Stimulated activated naive CD8-positive, alpha-beta T cell treated with anti-CD3 and anti-CD28 coated beads, Interleukin-15, Interleukin-2, amounts not matched to agents 100 ng/mL and 50 ng/mL, for 24 hours (primary cell): ENCODE measurements around the gene TICAM1.
"Not testable (repeated sequence)": the region's sequence is repeated elsewhere in the genome, so short reads cannot be mapped to it uniquely, and the experiment has no call there.

Experiments
- H3K27ac Mint-ChIP-seq: one replicate; pipeline ENCODE4 v1.8.0; 2021; ENCODE audit warnings: mild to moderate bottlenecking, mixed read lengths
- H3K27me3 Mint-ChIP-seq: one replicate; pipeline ENCODE4 v1.8.0; 2021; ENCODE audit warnings: mixed read lengths
- H3K36me3 Mint-ChIP-seq: one replicate; pipeline ENCODE4 v1.8.0; 2021; ENCODE audit warnings: low read depth, mixed read lengths
- H3K4me1 Mint-ChIP-seq: one replicate; pipeline ENCODE4 v1.8.0; 2021; ENCODE audit warnings: low read depth, mixed read lengths
- H3K4me3 Mint-ChIP-seq: one replicate; pipeline ENCODE4 v1.8.0; 2021; ENCODE audit warnings: mild to moderate bottlenecking, mixed read lengths
- H3K9me3 Mint-ChIP-seq: one replicate; pipeline ENCODE4 v1.8.0; 2021; ENCODE audit warnings: mixed read lengths

Gene TICAM1

GRCh38 chr19:4852484-4852883 is 21.0 kb upstream of the TICAM1 start:
- Mint-ChIP-seq H3K9me3 (no peaks in the 10 kb centered on the region), H3K4me3 (no peak overlapping the region), H3K36me3 (peaks cover 4% of the 10 kb centered on the region), H3K27me3 (no peaks in the 10 kb centered on the region), H3K4me1 (no peaks in the 10 kb centered on the region), H3K27ac (no peak overlapping the region)

GRCh38 chr19:4851551-4852290 is 20.2 kb upstream of the TICAM1 start:
- no peaks in the 10 kb centered on the region for H3K4me1 Mint-ChIP-seq

GRCh38 chr19:4849019-4849418 is 17.5 kb upstream of the TICAM1 start:
- Mint-ChIP-seq H3K27ac (no peak overlapping the region), H3K4me3 (no peak overlapping the region), H3K27me3 (no peaks in the 10 kb centered on the region), H3K9me3 (no peaks in the 10 kb centered on the region), H3K36me3 (peaks cover 8% of the 10 kb centered on the region), H3K4me1 (no peaks in the 10 kb centered on the region)

More at GRCh38 chr19:4851551-4852290, 20.2 kb upstream of the TICAM1 start:
- Mint-ChIP-seq H3K27me3 (no peaks in the 10 kb centered on the region), H3K4me3 (no peak overlapping the region), H3K9me3 (no peaks in the 10 kb centered on the region), H3K36me3 (peaks cover 4% of the 10 kb centered on the region), H3K27ac (no peak overlapping the region)

GRCh38 chr19:4847190-4847973 is 15.9 kb upstream of the TICAM1 start:
- H3K27me3 Mint-ChIP-seq, result no peaks in the 10 kb centered on the region
- H3K36me3 Mint-ChIP-seq, result peaks cover 8% of the 10 kb centered on the region

GRCh38 chr19:4845975-4846374 is 14.5 kb upstream of the TICAM1 start:
- H3K9me3 Mint-ChIP-seq, H3K36me3 Mint-ChIP-seq, H3K27me3 Mint-ChIP-seq, H3K4me3 Mint-ChIP-seq, H3K4me1 Mint-ChIP-seq, H3K27ac Mint-ChIP-seq: not testable (repeated sequence)

More at GRCh38 chr19:4847190-4847973, 15.9 kb upstream of the TICAM1 start:
- Mint-ChIP-seq H3K27ac (no peak overlapping the region), H3K4me1 (no peaks in the 10 kb centered on the region), H3K9me3 (no peaks in the 10 kb centered on the region), H3K4me3 (no peak overlapping the region)

- no peak overlapping the region for H3K27ac Mint-ChIP-seq
- H3K27me3 Mint-ChIP-seq, result no peaks in the 10 kb centered on the region
- H3K4me3 Mint-ChIP-seq, result no peak overlapping the region
- peaks cover 13% of the 10 kb centered on the region for H3K4me1 Mint-ChIP-seq
- H3K9me3 Mint-ChIP-seq, result no peaks in the 10 kb centered on the region
- peaks cover 13% of the 10 kb centered on the region for H3K36me3 Mint-ChIP-seq
These were observed 13.1 kb upstream of the TICAM1 start for GRCh38 chr19:4844348-4845179.

GRCh38 chr19:4843647-4843965 is 12.1 kb upstream of the TICAM1 start:
- Mint-ChIP-seq H3K27ac (no peak overlapping the region), H3K9me3 (no peaks in the 10 kb centered on the region), H3K4me1 (peaks cover 13% of the 10 kb centered on the region), H3K36me3 (peaks cover 13% of the 10 kb centered on the region), H3K4me3 (no peak overlapping the region), H3K27me3 (no peaks in the 10 kb centered on the region)

GRCh38 chr19:4839192-4839591 is 7.7 kb upstream of the TICAM1 start:
- H3K27ac Mint-ChIP-seq, result no peak overlapping the region
- H3K9me3 Mint-ChIP-seq, result no peaks in the 10 kb centered on the region
- H3K36me3 Mint-ChIP-seq, result peaks cover 14% of the 10 kb centered on the region
- no peaks in the 10 kb centered on the region for H3K27me3 Mint-ChIP-seq
- H3K4me1 Mint-ChIP-seq, result peaks cover 19% of the 10 kb centered on the region
- no peak overlapping the region for H3K4me3 Mint-ChIP-seq

GRCh38 chr19:4832776-4833175 is 1.3 kb upstream of the TICAM1 start:
- no peaks in the 10 kb centered on the region for H3K9me3 Mint-ChIP-seq
- no peaks in the 10 kb centered on the region for H3K27me3 Mint-ChIP-seq
- H3K4me1 Mint-ChIP-seq, result peaks cover 31% of the 10 kb centered on the region
- H3K4me3 Mint-ChIP-seq, result peak overlapping the region; percentile 48
- H3K36me3 Mint-ChIP-seq, result peaks cover 9% of the 10 kb centered on the region
- peak overlapping the region; percentile 41 for H3K27ac Mint-ChIP-seq

GRCh38 chr19:4831979-4832340 is 448 bp upstream of the TICAM1 start:
- not testable (repeated sequence) for H3K36me3 Mint-ChIP-seq, H3K9me3 Mint-ChIP-seq, H3K27me3 Mint-ChIP-seq
- H3K27ac Mint-ChIP-seq, result peak overlapping the region; percentile 86
- H3K4me1 Mint-ChIP-seq, result peaks cover 27% of the 10 kb centered on the region
- H3K4me3 Mint-ChIP-seq, result peak overlapping the region; percentile 88

- Mint-ChIP-seq H3K36me3 (peaks cover 4% of the 10 kb centered on the region), H3K27me3 (no peaks in the 10 kb centered on the region), H3K4me3 (peak overlapping the region; percentile 88), H3K4me1 (peaks cover 27% of the 10 kb centered on the region), H3K27ac (peak overlapping the region; percentile 89), H3K9me3 (no peaks in the 10 kb centered on the region)
These were observed 695 bp downstream of the TICAM1 start for GRCh38 chr19:4830768-4831265.

GRCh38 chr19:4830332-4830731 is 1.2 kb downstream of the TICAM1 start:
- peaks cover 27% of the 10 kb centered on the region for H3K4me1 Mint-ChIP-seq
- H3K9me3 Mint-ChIP-seq, result no peaks in the 10 kb centered on the region
- peak overlapping the region; percentile 88 for H3K4me3 Mint-ChIP-seq
- H3K27ac Mint-ChIP-seq, result peak overlapping the region; percentile 89
- H3K27me3 Mint-ChIP-seq, result no peaks in the 10 kb centered on the region
- peaks cover 4% of the 10 kb centered on the region for H3K36me3 Mint-ChIP-seq

GRCh38 chr19:4829001-4829712 is 2.4 kb downstream of the TICAM1 start:
- Mint-ChIP-seq H3K4me1 (peaks cover 27% of the 10 kb centered on the region), H3K9me3 (no peaks in the 10 kb centered on the region), H3K27me3 (no peaks in the 10 kb centered on the region), H3K27ac (peak overlapping the region; percentile 68), H3K4me3 (peak overlapping the region; percentile 88), H3K36me3 (peaks cover 4% of the 10 kb centered on the region)

- no peaks in the 10 kb centered on the region for H3K9me3 Mint-ChIP-seq
- H3K27me3 Mint-ChIP-seq, result no peaks in the 10 kb centered on the region
- no peak overlapping the region for H3K4me3 Mint-ChIP-seq
- peaks cover 17% of the 10 kb centered on the region for H3K36me3 Mint-ChIP-seq
- H3K27ac Mint-ChIP-seq, result no peak overlapping the region
- H3K4me1 Mint-ChIP-seq, result peaks cover 3% of the 10 kb centered on the region
These were observed 7.9 kb downstream of the TICAM1 start for GRCh38 chr19:4823577-4823976.
